Mesenchymal stem cell (in vitro differentiated cells and primary cell): ENCODE measurements around the gene TUBB3.

Source experiments
- DNase-seq: peaks from one replicate; pipeline ENCODE4 v3.0.0-alpha.2; 2013
- H2AFZ ChIP-seq: one replicate; pipeline ENCODE4 v1.6.1; 2013; ENCODE audit warnings: low read depth, mild to moderate bottlenecking, control low read depth, inconsistent platforms, low read length, moderate library complexity
- H2AK5ac ChIP-seq: 2 replicates; pipeline ENCODE4 v1.6.1; 2013; ENCODE audit warnings: low read length, moderate library complexity, mild to moderate bottlenecking, inconsistent platforms; ENCODE audit not compliant: severe bottlenecking
- H2BK120ac ChIP-seq: one replicate; pipeline ENCODE4 v1.6.1; 2013; ENCODE audit warnings: low read depth, mild to moderate bottlenecking, inconsistent platforms, low read length, moderate library complexity
- H2BK12ac ChIP-seq, 2 experiments: one replicate each; pipeline ENCODE4 v1.6.1; 2013; ENCODE audit warnings: inconsistent platforms in 2 of 2, low read length in 2 of 2, mild to moderate bottlenecking in 2 of 2, moderate library complexity in 2 of 2, control low read depth in 1 of 2
- H2BK15ac ChIP-seq: one replicate; pipeline ENCODE4 v1.6.1; 2013; ENCODE audit warnings: mild to moderate bottlenecking, low read depth, inconsistent platforms; ENCODE audit not compliant: poor library complexity, severe bottlenecking
- H2BK5ac ChIP-seq: 2 replicates; pipeline ENCODE4 v1.6.1; 2013; ENCODE audit warnings: low read depth, mild to moderate bottlenecking, low read length, control low read depth, inconsistent platforms; ENCODE audit not compliant: poor library complexity, severe bottlenecking
- H3K14ac ChIP-seq, 2 experiments: one replicate each; pipeline ENCODE4 v1.6.1; 2013; ENCODE audit warnings: inconsistent platforms in 2 of 2, low read length in 2 of 2, control low read depth in 1 of 2, mild to moderate bottlenecking in 1 of 2, moderate library complexity in 1 of 2
- H3K18ac ChIP-seq, 2 experiments: one replicate each; pipeline ENCODE4 v1.6.1; 2013; ENCODE audit warnings: inconsistent platforms in 2 of 2, low read length in 2 of 2, control low read depth in 1 of 2, low read depth in 1 of 2, mild to moderate bottlenecking in 1 of 2
- H3K23ac ChIP-seq, 2 experiments: one replicate each; pipeline ENCODE4 v1.6.1; 2013; ENCODE audit warnings: inconsistent platforms in 2 of 2, low read length in 2 of 2, mild to moderate bottlenecking in 2 of 2, moderate library complexity in 2 of 2, control low read depth in 1 of 2
- H3K27ac ChIP-seq: 2 replicates; pipeline ENCODE4 v1.5.1; 2013; ENCODE audit warnings: mild to moderate bottlenecking, moderate library complexity, low read length, control low read depth, inconsistent platforms; ENCODE audit not compliant: poor library complexity, severe bottlenecking
- H3K27me3 ChIP-seq, 2 experiments: 2 replicates each; pipeline versions ENCODE4 v1.6.1 to v1.7.0; 2013; ENCODE audit warnings: low read length in 2 of 2, mild to moderate bottlenecking in 2 of 2, moderate library complexity in 2 of 2, control low read depth in 1 of 2, inconsistent platforms in 1 of 2; ENCODE audit not compliant: control insufficient read depth in 1 of 2, insufficient read depth in 1 of 2
- H3K36me3 ChIP-seq, 2 experiments: 2 replicates each; pipeline versions ENCODE4 v1.6.1 to v1.7.0; 2013; ENCODE audit warnings: low read length in 2 of 2, control low read depth in 1 of 2, inconsistent platforms in 1 of 2, low read depth in 1 of 2, mild to moderate bottlenecking in 1 of 2; ENCODE audit not compliant: insufficient read depth in 2 of 2, control insufficient read depth in 1 of 2
- H3K4ac ChIP-seq, 2 experiments: one replicate each; pipeline ENCODE4 v1.6.1; 2013; ENCODE audit warnings: inconsistent platforms in 2 of 2, low read length in 2 of 2, mild to moderate bottlenecking in 2 of 2, moderate library complexity in 2 of 2, control low read depth in 1 of 2, low read depth in 1 of 2
- H3K4me1 ChIP-seq: 2 replicates; pipeline ENCODE4 v1.6.1; 2013; ENCODE audit warnings: low read depth, low read length, control low read depth; ENCODE audit not compliant: control insufficient read depth, insufficient read depth
- H3K4me2 ChIP-seq: 2 replicates; pipeline ENCODE4 v1.6.1; 2013; ENCODE audit warnings: low read length, mild to moderate bottlenecking, inconsistent platforms; ENCODE audit not compliant: poor library complexity, severe bottlenecking
- H3K4me3 ChIP-seq, 2 experiments: 2 replicates each; pipeline versions ENCODE4 v1.5.1 to v1.7.0; 2013; ENCODE audit warnings: low read length in 2 of 2, mild to moderate bottlenecking in 2 of 2, control low read depth in 1 of 2, low read depth in 1 of 2; ENCODE audit not compliant: insufficient read depth in 1 of 2
- H3K79me1 ChIP-seq: replicated peaks from 2 replicates; pipeline ENCODE4 v1.6.1; 2013; ENCODE audit warnings: mild to moderate bottlenecking, control low read depth, low read length, inconsistent platforms; ENCODE audit not compliant: poor library complexity, severe bottlenecking
- H3K9ac ChIP-seq: 2 replicates; pipeline ENCODE4 v1.7.0; 2013; ENCODE audit warnings: mild to moderate bottlenecking, low read length, moderate library complexity
- H3K9me3 ChIP-seq: 2 replicates; pipeline ENCODE4 v1.7.0; 2013; ENCODE audit warnings: mild to moderate bottlenecking, low read length; ENCODE audit not compliant: control insufficient read depth
- H4K8ac ChIP-seq: one replicate; pipeline ENCODE4 v1.6.1; 2013; ENCODE audit warnings: inconsistent platforms, mild to moderate bottlenecking, low read length, moderate library complexity
- H4K91ac ChIP-seq: one replicate; pipeline ENCODE4 v1.6.1; 2013; ENCODE audit warnings: mild to moderate bottlenecking, low read length, inconsistent platforms
- WGBS: methylation state at CpG from one replicate; pipeline ENCODE4 v1.1.7; 2013; ENCODE audit warnings: mixed read lengths; 5-methylcytosine and 5-hydroxymethylcytosine counted together

TUBB3 gene

GRCh38 chr16:89936034-89936433, 12.9 kb downstream of the TUBB3 start:
- no peaks in the 10 kb centered on the region for H3K9me3 ChIP-seq
- H3K4me1 ChIP-seq, result peaks cover 4% of the 10 kb centered on the region
- H2BK120ac ChIP-seq, result no peak overlapping the region
- no peak overlapping the region for H3K4ac ChIP-seq
- no peak overlapping the region for H3K9ac ChIP-seq
- H4K91ac ChIP-seq, result no peak overlapping the region
- H2BK12ac ChIP-seq, result no peak overlapping the region
- no peak overlapping the region for H3K14ac ChIP-seq
- no peak overlapping the region for H3K27ac ChIP-seq
- peaks cover 63 to 65% of the 10 kb centered on the region in 2 experiments for H3K36me3 ChIP-seq
- no peaks in the 10 kb centered on the region for H3K27me3 ChIP-seq
- no peak overlapping the region for H2AK5ac ChIP-seq
- no peak overlapping the region for H3K4me2 ChIP-seq
- WGBS, result 85% methylated on average over 10 of the region's 13 CpGs
- no peak overlapping the region for H2BK5ac ChIP-seq
- H4K8ac ChIP-seq, result no peak overlapping the region
- H3K4me3 ChIP-seq, result no peak overlapping the region
- H3K23ac ChIP-seq, result no peak overlapping the region
- H2AFZ ChIP-seq, result no peak overlapping the region
- no peak for DNase-seq
- H2BK15ac ChIP-seq, result no peak overlapping the region
- no peak overlapping the region for H3K18ac ChIP-seq
- peaks cover 18% of the 10 kb centered on the region for H3K79me1 ChIP-seq

- Histone ChIP-seq H3K9ac (no peak overlapping the region), H2AFZ (no peak overlapping the region), H3K36me3 (peaks cover 58 to 60% of the 10 kb centered on the region in 2 experiments), H2BK120ac (no peak overlapping the region), H3K18ac (no peak overlapping the region), H2BK5ac (no peak overlapping the region), H2BK15ac (no peak overlapping the region), H3K27ac (no peak overlapping the region), H3K9me3 (no peaks in the 10 kb centered on the region), H3K4me1 (peaks cover 2% of the 10 kb centered on the region), H2BK12ac (no peak overlapping the region), H3K14ac (no peak overlapping the region), H4K8ac (no peak overlapping the region), H3K23ac (no peak overlapping the region), H3K4me2 (no peak overlapping the region), H3K4me3 (no peak overlapping the region), H4K91ac (no peak overlapping the region), H3K79me1 (peaks cover 18% of the 10 kb centered on the region), H3K4ac (no peak overlapping the region), H2AK5ac (no peak overlapping the region), H3K27me3 (no peaks in the 10 kb centered on the region)
- WGBS, result 95% methylated on average over 14 of the region's 14 CpGs
- DNase-seq, result no peak
Measured at GRCh38 chr16:89936508-89936907, 13.4 kb downstream of the TUBB3 start.

- Histone ChIP-seq H3K27ac (no peak overlapping the region), H3K14ac (no peak overlapping the region), H3K9me3 (no peaks in the 10 kb centered on the region), H3K18ac (no peak overlapping the region), H3K4me2 (no peak overlapping the region), H2BK5ac (no peak overlapping the region), H3K9ac (no peak overlapping the region), H3K36me3 (peaks cover 53 to 55% of the 10 kb centered on the region in 2 experiments), H4K8ac (no peak overlapping the region), H2BK12ac (no peak overlapping the region), H2AK5ac (no peak overlapping the region), H3K27me3 (no peaks in the 10 kb centered on the region), H2BK120ac (no peak overlapping the region), H3K4me3 (no peak overlapping the region), H3K79me1 (peaks cover 14% of the 10 kb centered on the region), H3K4me1 (peaks cover 2% of the 10 kb centered on the region), H3K4ac (no peak overlapping the region), H2BK15ac (no peak overlapping the region), H4K91ac (no peak overlapping the region), H2AFZ (no peak overlapping the region), H3K23ac (no peak overlapping the region)
- 93% methylated on average over 20 of the region's 20 CpGs for WGBS
- DNase-seq, result no peak
Measured at GRCh38 chr16:89936981-89937380, 13.8 kb downstream of the TUBB3 start.

- Histone ChIP-seq H2BK12ac (no peak overlapping the region), H4K91ac (no peak overlapping the region), H3K27ac (no peak overlapping the region), H2AK5ac (no peak overlapping the region), H3K4ac (no peak overlapping the region), H3K79me1 (peaks cover 8% of the 10 kb centered on the region), H3K9me3 (no peaks in the 10 kb centered on the region), H2BK5ac (no peak overlapping the region), H3K14ac (no peak overlapping the region), H3K23ac (no peak overlapping the region), H3K4me2 (no peak overlapping the region), H2BK120ac (no peak overlapping the region), H3K4me1 (peaks cover 2% of the 10 kb centered on the region), H3K4me3 (no peak overlapping the region), H3K18ac (no peak overlapping the region), H3K9ac (no peak overlapping the region), H2BK15ac (no peak overlapping the region), H3K36me3 (peaks cover 42 to 43% of the 10 kb centered on the region in 2 experiments), H3K27me3 (no peaks in the 10 kb centered on the region), H4K8ac (no peak overlapping the region), H2AFZ (no peak overlapping the region)
- DNase-seq, result no peak
- WGBS, result 92% methylated on average over 20 of the region's 21 CpGs
Measured at GRCh38 chr16:89938175-89938885, 15.2 kb downstream of the TUBB3 start.
